ENCODE data around the gene H19. TPM values are rescaled to one million over a fixed set of nuclear protein-coding genes. Genes with fewer than 3 reads are reported as not detected.

The H19 gene
- total and polyA plus RNA-seq, 8 donors, result 119 to 1,133 (median 825) TPM

DNA sequence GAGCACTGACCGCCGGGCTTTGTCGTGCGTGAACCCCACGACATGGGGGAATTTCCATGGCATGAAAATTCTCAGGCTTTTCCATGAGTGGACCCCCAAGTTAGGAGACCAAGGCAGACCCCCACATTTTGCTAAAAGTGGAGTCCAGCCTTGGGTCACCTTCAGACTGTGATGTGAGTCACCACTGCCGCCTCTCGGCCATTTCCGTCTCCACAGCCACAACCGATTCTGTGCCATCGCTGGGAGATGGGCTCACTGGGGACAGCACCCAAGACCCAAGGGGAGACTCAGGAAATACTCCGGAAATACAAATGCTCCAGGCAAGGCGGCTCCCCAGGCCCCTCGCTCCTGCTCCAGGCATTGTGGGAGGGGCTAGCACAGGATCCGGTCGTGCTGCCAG, 1.2 kb upstream of the H19 start:
- H3K27ac ChIP-seq, result no peak overlapping the region
- DNase-seq (no peak), ATAC-seq (peak; percentile 30)
- H3K36me3 ChIP-seq, result no peaks in the 10 kb centered on the region
- intact Hi-C loops (cut with DNase I), result no loop called here
- no peak overlapping the region for H3K4me3 ChIP-seq
- H3K9me3 ChIP-seq, result no peaks in the 10 kb centered on the region
- no peaks in the 10 kb centered on the region for H3K27me3 ChIP-seq
- H3K4me1 ChIP-seq, result no peaks in the 10 kb centered on the region
- TF ChIP-seq, protein P1, sequence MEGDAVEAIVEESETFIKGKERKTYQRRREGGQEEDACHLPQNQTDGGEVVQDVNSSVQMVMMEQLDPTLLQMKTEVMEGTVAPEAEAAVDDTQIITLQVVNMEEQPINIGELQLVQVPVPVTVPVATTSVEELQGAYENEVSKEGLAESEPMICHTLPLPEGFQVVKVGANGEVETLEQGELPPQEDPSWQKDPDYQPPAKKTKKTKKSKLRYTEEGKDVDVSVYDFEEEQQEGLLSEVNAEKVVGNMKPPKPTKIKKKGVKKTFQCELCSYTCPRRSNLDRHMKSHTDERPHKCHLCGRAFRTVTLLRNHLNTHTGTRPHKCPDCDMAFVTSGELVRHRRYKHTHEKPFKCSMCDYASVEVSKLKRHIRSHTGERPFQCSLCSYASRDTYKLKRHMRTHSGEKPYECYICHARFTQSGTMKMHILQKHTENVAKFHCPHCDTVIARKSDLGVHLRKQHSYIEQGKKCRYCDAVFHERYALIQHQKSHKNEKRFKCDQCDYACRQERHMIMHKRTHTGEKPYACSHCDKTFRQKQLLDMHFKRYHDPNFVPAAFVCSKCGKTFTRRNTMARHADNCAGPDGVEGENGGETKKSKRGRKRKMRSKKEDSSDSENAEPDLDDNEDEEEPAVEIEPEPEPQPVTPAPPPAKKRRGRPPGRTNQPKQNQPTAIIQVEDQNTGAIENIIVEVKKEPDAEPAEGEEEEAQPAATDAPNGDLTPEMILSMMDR (IDR thresholded peaks at IDR 0.05), result no peak

DNA sequence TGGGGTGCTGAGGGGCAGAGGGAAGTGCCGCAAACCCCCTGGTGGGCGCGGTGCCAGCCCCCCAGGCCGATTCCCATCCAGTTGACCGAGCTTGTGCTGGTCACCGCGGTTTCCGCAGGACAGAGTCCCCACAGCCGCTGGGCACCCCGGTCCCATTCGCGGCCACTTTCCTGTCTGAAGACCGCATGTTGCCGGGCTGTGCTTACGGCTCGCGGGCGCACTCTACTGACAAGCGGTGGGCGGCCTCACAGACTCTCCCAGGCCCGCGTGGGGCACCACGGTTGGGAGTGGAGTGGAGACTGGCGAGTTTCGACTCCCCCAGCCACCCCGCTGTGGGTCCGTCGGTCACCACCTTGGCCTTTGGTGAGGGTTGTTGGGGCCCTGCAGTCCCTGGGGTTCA, 648 bp upstream of the H19 start:
- ATAC-seq (peak; percentile 71), DNase-seq (no peak)
- H3K4me1 ChIP-seq, result no peaks in the 10 kb centered on the region
- H3K9me3 ChIP-seq, result no peaks in the 10 kb centered on the region
- no peak overlapping the region for H3K27ac ChIP-seq
- TF ChIP-seq, protein P1 (IDR thresholded peaks at IDR 0.05), result no peak
- no peaks in the 10 kb centered on the region for H3K36me3 ChIP-seq
- intact Hi-C loops (cut with DNase I), result no loop called here
- H3K27me3 ChIP-seq, result no peaks in the 10 kb centered on the region
- no peak overlapping the region for H3K4me3 ChIP-seq

DNA sequence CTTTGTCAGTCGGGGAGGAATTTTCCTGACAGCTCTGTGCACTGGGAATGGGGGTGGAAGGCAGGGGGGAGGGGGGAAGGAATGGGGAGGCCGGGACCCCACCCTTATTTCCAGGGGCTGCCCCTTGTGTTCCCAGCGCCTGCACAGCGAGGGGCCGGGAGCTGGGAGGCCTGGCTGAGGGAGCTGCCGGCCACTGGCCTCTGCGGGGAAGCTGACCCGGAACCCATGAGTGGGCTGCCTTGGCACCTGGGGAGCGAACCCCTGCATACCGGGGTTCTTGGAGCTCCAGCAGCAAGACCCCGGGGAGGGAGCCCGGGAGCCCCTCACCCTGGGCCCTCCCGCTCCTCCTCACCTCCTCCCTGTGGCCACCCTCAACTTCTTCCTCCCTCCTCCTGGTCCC, 3.5 kb downstream of the H19 start:
- Histone ChIP-seq H3K4me1 (no peaks in the 10 kb centered on the region), H3K36me3 (no peaks in the 10 kb centered on the region), H3K9me3 (no peaks in the 10 kb centered on the region), H3K4me3 (no peak overlapping the region), H3K27ac (no peak overlapping the region), H3K27me3 (no peaks in the 10 kb centered on the region)
- intact Hi-C loops (cut with DNase I), result no loop called here
- TF ChIP-seq, protein P1 (IDR thresholded peaks at IDR 0.05), result no peak
- DNase-seq (peak in 1 of 4 donors; percentile 12), ATAC-seq (no peak)

DNA sequence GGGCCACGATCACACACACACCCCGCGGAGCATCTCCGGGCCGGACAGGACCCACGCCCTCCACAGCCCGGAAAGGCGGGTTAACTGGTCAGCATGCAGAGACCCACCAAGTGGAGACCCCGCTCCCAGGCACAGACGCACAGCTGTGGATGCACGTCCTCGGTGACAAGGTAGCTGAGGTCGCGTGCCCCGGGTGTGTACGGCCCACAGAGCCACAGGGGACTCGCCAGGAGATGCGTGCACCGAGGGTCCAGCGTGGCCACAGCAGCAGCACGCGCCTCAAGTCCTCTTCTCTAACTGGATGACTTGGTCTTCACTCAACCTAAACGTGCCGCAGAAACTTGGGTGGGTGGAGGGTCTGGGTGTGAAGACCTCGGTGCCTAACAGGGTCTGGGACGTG, 5.5 kb downstream of the H19 start:
- no peaks in the 10 kb centered on the region for H3K27me3 ChIP-seq
- ATAC-seq, result no peak
- H3K27ac ChIP-seq, result no peak overlapping the region

DNA sequence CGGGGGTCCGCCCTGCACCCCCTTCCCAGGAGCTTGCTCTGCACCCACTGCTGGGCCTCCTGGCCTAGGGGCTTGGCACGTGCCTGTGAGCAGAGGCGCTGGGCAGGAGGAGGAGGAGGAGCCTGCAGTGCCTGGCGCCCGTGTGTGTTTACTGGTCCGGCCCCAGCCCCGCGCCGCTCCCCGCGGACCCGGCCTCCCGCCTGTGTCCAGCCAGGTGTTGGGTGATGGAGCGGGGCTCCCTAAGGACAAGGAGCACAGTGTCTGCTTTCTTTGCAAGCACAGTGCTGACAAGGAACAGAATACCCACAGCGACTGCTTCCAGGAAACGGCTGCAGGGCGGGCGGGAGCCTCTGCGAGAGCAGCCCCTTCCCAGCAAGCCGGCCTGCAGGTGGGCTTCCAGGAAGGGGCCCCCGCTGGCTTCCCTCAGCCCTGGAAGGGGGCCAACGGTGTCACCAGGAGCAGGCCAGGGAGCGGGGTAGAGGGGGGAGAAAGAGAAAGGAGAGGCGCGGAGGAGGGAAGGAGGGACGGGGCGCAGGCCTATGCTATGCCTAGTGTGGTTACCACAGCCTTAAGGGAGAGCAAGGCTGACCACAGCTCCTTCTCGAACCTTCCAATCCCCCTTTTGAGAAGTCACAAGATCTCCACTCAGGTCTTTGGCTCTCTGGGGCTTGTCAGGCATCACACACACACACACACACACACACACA, 6.6 kb downstream of the H19 start:
- H3K4me1 ChIP-seq, result no peaks in the 10 kb centered on the region
- ATAC-seq (no peak), DNase-seq (no peak)
- TF ChIP-seq, protein P1 (IDR thresholded peaks at IDR 0.05), result no peak
- no peaks in the 10 kb centered on the region for H3K9me3 ChIP-seq
- no peaks in the 10 kb centered on the region for H3K27me3 ChIP-seq
- no peaks in the 10 kb centered on the region for H3K36me3 ChIP-seq
- intact Hi-C loops (cut with DNase I), result no loop called here
- no peak overlapping the region for H3K4me3 ChIP-seq
- H3K27ac ChIP-seq, result no peak overlapping the region

More for the DNA sequence above, 5.5 kb downstream of the H19 start:
- no peaks in the 10 kb centered on the region for H3K36me3 ChIP-seq
- H3K4me1 ChIP-seq, result no peaks in the 10 kb centered on the region
- intact Hi-C loops (cut with DNase I), result no loop called here
- DNase-seq, result peak in 2 of 4 donors; percentile 16 to 17
- H3K4me3 ChIP-seq, result no peak overlapping the region
- H3K9me3 ChIP-seq, result no peaks in the 10 kb centered on the region
- TF ChIP-seq, protein P1 (IDR thresholded peaks at IDR 0.05), result no peak
